HG02938 (cell line): Measurements from ENCODE around the gene BUD31.
"Not testable (repeated sequence)": the region's sequence is repeated elsewhere in the genome, so short reads cannot be mapped to it uniquely, and the experiment has no call there.

Experiments used
- ATAC-seq: cut with Tn5 transposase; IDR thresholded peaks from one replicate; pipeline ENCODE4 v1.9.1; 2021; ENCODE audit warnings: mild to moderate bottlenecking, moderate library complexity; ENCODE audit not compliant: unreplicated experiment

The BUD31 gene

GRCh38 chr7:99408379-99409191 lies at the start of gene BUD31, which contains the start of gene PDAP1:
Gene BUD31 (plus strand): TSS chr7:99408969. CDS start chr7:99411093, 2,124 bp downstream.
Gene PDAP1 (minus strand): TSS chr7:99408597. CDS start chr7:99408548, 49 bp downstream.
- peak; percentile 78 for ATAC-seq

GRCh38 chr7:99359465-99360154 lies 49.2 kb upstream of the BUD31 start:
- no peak for ATAC-seq

- ATAC-seq, result no peak
Measured at GRCh38 chr7:99362801-99363200, 46.0 kb upstream of the BUD31 start.

- ATAC-seq, result no peak
Measured at GRCh38 chr7:99363286-99363685, 45.5 kb upstream of the BUD31 start.

GRCh38 chr7:99365318-99366141 lies 43.2 kb upstream of the BUD31 start:
- ATAC-seq, result no peak

- no peak for ATAC-seq
Measured at GRCh38 chr7:99366646-99367045, 42.1 kb upstream of the BUD31 start.

GRCh38 chr7:99368750-99369389 lies 39.9 kb upstream of the BUD31 start:
- no peak for ATAC-seq

GRCh38 chr7:99369767-99370391 lies 38.9 kb upstream of the BUD31 start:
- ATAC-seq, result no peak

GRCh38 chr7:99371376-99371920 lies 37.3 kb upstream of the BUD31 start:
- ATAC-seq, result no peak

- no peak for ATAC-seq
Measured at GRCh38 chr7:99372275-99373090, 36.3 kb upstream of the BUD31 start.

- ATAC-seq, result no peak
Measured at GRCh38 chr7:99373091-99374066, 35.4 kb upstream of the BUD31 start.

- peak; percentile 60 for ATAC-seq
Measured at GRCh38 chr7:99374111-99375064, 34.4 kb upstream of the BUD31 start, which contains the start of gene ARPC1B. Gene ARPC1B (plus strand): TSS chr7:99374730. CDS start chr7:99385715, 10,985 bp downstream.

- ATAC-seq, result peak; percentile 32
Measured at GRCh38 chr7:99375070-99375807, 33.5 kb upstream of the BUD31 start.

- ATAC-seq, result no peak
Measured at GRCh38 chr7:99379043-99379577, 29.7 kb upstream of the BUD31 start.

- ATAC-seq, result not testable (repeated sequence)
Measured at GRCh38 chr7:99379693-99380031, 29.1 kb upstream of the BUD31 start.
